Sigmoid colon (tissue), 4 donors: ENCODE data around the gene GRIK1.

Experiments
- POLR2AphosphoS5 ChIP-seq, 4 donors: sonication (generic); formaldehyde crosslinking; IDR thresholded peaks; one replicate each; pipeline ENCODE4 v1.6.1; 2017; ENCODE audit warnings: antibody characterized with exemption in 4 of 4
- TF ChIP-seq, protein P1 (sequence below), 4 experiments: fragments of 450-650 bp in 3 of 4; fragments of 200-600 bp in 1 of 4; IDR thresholded peaks; one replicate each; pipeline ENCODE4 v1.5.1; 2016 to 2019; ENCODE audit warnings: antibody characterized with exemption in 4 of 4, mild to moderate bottlenecking in 3 of 4, moderate library complexity in 2 of 4

DNA sequence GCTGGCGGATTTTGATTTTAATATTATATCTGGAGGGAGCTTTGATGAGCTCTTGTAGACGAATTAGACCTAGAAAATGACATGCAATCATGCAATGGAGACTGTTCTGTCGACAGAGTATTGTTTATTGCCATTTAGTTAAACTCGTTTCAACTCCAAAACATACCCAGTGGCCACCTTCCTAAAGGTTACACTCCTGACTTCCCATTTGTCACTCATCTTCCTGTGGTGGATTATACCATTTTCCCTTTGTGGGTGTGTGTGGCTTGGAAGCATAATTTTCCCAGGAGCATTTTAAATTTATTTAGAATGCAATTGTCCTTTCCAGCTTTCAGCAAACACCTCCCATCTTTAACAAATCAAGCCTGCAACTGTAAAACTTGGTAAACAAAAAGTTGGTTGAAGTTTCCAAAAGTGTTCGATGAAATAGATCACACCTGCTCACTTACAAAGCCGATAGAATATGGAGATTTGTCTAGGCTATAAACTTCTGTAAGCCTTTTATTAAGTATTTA lies 266.6 kb downstream of the GRIK1 start:
- TF ChIP-seq, protein P1, sequence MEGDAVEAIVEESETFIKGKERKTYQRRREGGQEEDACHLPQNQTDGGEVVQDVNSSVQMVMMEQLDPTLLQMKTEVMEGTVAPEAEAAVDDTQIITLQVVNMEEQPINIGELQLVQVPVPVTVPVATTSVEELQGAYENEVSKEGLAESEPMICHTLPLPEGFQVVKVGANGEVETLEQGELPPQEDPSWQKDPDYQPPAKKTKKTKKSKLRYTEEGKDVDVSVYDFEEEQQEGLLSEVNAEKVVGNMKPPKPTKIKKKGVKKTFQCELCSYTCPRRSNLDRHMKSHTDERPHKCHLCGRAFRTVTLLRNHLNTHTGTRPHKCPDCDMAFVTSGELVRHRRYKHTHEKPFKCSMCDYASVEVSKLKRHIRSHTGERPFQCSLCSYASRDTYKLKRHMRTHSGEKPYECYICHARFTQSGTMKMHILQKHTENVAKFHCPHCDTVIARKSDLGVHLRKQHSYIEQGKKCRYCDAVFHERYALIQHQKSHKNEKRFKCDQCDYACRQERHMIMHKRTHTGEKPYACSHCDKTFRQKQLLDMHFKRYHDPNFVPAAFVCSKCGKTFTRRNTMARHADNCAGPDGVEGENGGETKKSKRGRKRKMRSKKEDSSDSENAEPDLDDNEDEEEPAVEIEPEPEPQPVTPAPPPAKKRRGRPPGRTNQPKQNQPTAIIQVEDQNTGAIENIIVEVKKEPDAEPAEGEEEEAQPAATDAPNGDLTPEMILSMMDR (IDR thresholded peaks at IDR 0.05) = no peak
- TF ChIP-seq POLR2AphosphoS5 (IDR thresholded peaks at IDR 0.05) = no peak
